Measurements from ENCODE around the gene SNTG2.

DNA sequence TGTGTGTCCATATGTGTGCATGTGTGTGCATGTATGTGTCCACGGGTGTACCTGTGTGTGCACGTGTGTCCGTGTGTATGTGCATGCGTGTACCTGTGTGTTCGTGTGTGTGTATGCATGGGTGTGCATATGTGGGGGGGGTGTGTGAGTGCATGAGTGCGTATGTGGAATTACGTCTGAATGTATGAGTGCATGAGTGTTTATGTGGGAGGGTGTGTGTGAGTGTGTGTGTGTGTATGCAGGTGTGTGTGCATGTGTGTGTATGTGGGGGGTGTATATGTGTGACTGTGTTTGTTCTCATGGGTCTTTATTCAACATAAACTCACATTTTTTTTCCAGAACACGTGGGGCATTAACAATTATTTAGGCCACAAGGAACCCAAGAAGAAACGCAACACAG lies 208.4 kb downstream of the SNTG2 start:
- TF ChIP-seq GABPA (IDR thresholded peaks at IDR 0.05 in 1 of 2, conservative IDR thresholded peaks at IDR 0.05 in 1 of 2) (no peak), RAD21 (IDR thresholded peaks at IDR 0.05) (no peak)
- TF ChIP-seq, protein P1, sequence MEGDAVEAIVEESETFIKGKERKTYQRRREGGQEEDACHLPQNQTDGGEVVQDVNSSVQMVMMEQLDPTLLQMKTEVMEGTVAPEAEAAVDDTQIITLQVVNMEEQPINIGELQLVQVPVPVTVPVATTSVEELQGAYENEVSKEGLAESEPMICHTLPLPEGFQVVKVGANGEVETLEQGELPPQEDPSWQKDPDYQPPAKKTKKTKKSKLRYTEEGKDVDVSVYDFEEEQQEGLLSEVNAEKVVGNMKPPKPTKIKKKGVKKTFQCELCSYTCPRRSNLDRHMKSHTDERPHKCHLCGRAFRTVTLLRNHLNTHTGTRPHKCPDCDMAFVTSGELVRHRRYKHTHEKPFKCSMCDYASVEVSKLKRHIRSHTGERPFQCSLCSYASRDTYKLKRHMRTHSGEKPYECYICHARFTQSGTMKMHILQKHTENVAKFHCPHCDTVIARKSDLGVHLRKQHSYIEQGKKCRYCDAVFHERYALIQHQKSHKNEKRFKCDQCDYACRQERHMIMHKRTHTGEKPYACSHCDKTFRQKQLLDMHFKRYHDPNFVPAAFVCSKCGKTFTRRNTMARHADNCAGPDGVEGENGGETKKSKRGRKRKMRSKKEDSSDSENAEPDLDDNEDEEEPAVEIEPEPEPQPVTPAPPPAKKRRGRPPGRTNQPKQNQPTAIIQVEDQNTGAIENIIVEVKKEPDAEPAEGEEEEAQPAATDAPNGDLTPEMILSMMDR (IDR thresholded peaks at IDR 0.05; ENCODE audit: low read depth, low read length, missing input control), result no peak
